NCI-H146 treated with DMSO at 0.1 percent for 48 hours (cell line): ENCODE results near the gene BAIAP2.

Experiments
- DNase-seq: peaks from one replicate; lab custom pipeline; 2025; ENCODE audit not compliant: unreplicated experiment; lab: John Stamatoyannopoulos, UW

Gene BAIAP2

GRCh38 chr17:81102869-81103268 is 67.9 kb downstream of the BAIAP2 start:
- DNase-seq, result no peak

- DNase-seq, result no peak
Measured at GRCh38 chr17:81103379-81103778, 68.4 kb downstream of the BAIAP2 start.

- no peak for DNase-seq
Measured at GRCh38 chr17:81106716-81107115, 71.8 kb downstream of the BAIAP2 start.

- DNase-seq, result no peak
Measured at GRCh38 chr17:81108220-81108619, 73.3 kb downstream of the BAIAP2 start.

- DNase-seq, result no peak
Measured at GRCh38 chr17:81109957-81110356, 75.0 kb downstream of the BAIAP2 start.

DNA sequence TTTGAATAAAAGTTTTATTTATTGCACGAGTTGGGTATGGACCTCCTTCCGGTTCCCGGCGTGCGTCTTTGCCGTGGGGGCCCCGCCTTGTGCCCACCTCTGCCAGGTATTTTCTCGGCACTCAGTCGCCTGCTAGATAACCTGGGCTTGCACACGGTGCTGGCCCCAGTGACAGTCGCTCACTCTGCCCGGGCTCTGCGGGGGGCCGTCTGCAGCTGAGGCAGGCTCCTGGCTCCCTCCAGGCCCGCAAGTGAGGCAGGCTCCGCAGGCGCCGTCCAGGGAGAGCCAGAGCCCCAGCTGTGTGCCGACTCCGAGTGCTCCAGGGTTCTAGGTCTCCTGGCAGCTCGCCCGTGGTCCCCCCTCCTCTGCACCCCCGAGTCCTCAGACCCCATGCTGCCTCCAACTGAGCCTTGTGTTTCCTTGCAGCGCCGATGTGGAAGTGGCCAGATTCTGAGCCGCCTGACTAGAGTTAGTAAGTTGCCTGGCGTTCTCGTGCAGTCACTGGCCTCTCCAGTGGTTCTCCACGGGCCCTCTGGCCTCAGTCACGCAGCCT is 75.6 kb downstream of the BAIAP2 start:
- no peak for DNase-seq

GRCh38 chr17:81111066-81111465 is 76.1 kb downstream of the BAIAP2 start:
- peak; percentile 5 for DNase-seq

GRCh38 chr17:81112450-81112849 is 77.5 kb downstream of the BAIAP2 start:
- no peak for DNase-seq

GRCh38 chr17:81113158-81113724 is 78.3 kb downstream of the BAIAP2 start:
- no peak for DNase-seq

DNA sequence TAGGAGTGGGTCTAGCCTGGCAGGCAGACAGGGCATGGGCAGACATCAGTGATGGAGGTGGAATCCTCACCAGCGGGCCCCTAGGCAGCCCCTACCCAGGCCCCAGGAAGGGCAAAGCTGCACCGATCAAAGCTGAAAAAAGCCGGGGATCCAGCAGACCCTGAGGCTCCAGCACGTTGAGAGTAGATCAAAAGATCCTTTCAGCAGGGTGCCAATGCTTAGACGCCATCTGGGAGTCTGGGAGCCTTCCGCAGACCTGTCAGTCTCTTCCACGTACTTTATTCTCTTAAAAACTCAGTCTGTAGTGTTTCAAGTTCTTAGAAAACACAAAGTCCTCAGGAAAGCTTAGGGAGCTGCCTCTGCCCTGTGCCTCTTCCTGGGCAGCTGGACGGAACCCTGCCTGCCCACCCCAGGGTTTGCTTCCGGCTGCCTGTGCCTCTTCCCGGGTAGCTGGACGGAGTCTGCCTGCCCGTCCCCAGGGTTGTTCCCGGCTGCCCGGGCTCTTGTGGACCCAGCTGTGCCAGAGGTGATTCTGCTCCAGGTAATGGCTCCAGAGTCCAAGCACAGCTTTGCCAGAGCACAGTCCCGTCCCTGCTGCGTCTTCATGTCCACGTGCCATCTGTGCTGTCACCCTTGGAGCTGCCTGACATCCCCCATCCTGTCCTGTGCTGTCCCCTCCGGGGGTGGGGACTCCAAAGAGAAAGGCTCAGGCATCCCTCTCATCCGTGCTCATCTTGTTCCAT is 79.6 kb downstream of the BAIAP2 start:
- DNase-seq, result no peak

DNA sequence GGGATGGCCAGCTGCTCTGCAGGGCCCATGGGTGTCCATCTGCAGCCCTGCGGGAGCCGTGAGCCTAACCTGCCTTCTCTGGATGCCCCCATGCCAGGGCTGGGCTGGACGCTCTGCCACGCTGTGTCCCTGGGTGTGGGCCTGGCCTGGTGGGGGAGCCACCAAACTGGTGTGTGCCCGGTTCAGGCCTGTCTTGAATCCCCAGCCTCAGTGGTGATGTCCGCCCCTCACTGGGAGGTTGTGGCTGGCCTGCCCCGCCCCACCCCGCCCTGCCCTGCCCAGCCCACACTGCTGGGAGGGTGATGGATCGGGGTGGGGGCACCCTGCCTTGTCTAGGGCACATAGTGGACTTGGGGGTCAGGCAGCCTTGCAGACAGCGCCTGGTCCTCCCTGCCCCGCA is 80.3 kb downstream of the BAIAP2 start:
- no peak for DNase-seq

- DNase-seq, result no peak
Measured at GRCh38 chr17:81115749-81116464, 81.0 kb downstream of the BAIAP2 start.

DNA sequence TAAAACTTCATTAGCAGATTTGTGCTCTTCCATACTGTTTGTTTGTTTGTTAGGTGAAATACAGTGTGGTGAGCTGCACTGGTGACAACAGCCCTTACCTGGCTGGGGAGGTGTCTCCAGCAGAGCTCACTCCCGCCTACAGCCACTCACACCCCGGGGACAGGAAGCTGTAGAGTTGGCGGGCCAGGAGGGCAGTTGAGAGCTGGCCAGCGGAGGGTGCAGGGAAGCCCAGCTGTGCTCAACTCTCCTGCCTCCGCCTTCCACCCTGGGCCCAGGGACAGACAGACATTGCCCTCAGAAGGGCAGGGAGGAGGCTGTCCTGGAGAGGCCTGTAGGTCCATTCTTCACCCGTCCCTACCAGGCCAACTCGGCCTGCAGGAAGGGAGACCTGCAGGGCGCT is 81.8 kb downstream of the BAIAP2 start:
- no peak for DNase-seq

DNA sequence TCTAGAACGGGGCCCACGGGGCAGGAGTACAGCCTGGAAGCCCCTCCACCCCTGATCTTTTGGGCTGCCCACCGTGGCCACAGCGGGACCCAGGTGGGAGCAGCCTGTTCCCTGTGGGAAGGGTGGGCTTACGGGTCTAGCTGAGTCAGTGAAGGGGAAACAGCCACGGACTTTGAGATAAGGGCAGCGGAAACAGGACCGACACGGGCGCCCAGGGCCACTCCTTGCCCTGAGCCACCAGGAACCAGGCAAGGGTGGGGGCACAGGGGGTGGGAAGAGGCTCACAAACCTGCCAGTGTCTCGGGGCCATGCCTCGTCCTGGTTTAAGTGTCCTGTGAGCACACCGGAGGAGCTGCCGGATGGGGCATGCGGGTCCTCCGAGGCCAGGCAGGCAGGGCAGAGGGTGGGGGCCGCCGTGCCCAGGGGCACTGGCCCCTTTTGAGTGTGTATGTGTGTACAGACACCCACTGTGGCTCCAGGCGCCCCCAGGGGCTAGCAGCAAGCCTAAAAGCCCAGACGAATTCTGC is 82.8 kb downstream of the BAIAP2 start:
- no peak for DNase-seq

- DNase-seq, result no peak
Measured at GRCh38 chr17:81118308-81119221, 83.6 kb downstream of the BAIAP2 start.

DNA sequence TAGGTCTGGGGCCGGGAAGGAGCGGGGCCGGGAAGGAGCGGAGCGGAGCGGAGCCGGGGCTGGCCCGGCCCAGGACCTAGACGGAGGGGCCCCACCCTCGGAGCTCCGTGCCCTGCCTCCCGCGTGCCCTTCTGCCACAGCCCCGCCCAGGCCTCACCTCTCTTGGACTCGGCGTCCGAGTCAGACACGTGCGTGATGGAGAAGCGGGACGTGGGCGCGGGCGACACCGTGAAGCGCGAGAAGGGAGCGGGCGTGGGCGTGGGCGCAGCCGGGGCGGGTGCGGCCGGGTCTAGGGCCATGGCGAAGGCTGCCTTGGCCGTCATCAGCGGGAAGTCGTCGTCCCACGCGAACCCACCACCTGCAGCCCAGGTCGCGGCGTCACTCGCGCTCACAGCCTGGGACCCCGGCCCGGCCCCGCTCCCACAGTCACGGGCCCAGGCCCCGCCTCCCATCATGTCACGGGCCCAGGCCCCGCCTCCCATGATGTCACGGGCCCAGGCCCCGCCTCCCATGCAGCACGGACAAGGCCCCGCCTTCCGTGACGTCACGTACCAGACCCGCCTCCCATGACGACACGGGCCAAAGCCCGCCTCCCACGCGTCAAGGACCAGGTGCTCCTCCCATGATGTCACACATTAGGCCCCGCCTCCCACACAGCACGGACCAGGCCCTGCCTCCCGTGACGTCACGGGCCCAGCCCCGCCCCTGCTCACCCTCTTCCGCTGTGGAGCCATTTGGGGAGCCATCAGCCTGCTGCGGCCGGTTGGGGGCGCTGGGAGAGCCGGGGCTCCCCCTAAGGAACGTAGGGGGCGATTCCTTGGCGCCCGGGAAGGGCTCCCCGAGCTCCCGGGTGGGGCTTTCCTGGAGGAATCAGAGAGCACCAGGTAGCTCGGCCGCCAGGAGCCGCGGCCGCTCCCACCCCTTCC is 84.5 kb downstream of the BAIAP2 start:
- DNase-seq, result peak; percentile 73

GRCh38 chr17:81120149-81120484 is 85.2 kb downstream of the BAIAP2 start:
- peak; percentile 8 for DNase-seq

DNA sequence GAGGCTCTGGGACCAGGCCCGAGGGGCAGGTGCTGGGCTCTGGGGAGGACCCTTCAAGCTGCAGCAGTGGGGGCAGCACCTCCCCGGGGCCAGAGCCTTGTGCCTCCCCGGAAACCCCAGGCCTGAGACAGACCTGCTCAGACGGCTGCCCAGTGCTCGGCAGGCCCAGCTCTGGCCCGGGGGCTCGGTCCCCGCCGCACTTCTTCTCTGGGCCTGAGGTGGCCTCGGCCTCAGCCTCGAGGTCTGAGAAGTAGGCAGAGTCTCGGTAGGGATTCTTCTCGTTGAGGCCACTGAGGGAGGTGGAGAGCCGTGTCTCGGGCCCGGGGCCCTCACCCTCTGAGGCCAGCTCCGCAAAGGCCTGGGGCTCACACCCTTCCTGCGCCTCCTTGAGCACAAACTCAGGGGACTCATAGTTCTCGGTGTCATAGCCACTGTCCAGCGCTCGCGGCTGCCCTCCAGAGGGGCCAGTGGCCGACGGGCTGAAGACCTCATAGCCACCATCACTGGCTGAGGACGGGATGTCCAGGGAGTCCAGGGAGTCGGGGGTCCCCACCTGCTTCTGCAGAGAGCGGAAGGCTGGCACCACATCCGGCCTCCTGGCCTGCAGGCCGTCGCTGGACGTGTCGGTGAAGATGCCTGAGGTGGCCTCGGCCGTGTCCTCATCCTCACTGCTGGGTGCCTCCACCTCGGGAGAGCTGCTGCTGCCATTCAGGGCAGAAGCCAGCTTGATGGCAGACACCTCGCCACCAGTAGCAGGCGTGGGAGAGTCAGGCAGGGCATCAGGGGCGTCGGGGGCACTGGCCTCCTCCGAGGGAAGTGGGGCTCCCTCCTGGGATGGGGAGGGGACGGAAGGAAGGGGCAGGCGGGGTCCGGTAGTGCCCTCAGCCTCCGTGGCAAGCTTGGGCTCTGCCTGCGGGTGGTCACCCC is 86.0 kb downstream of the BAIAP2 start:
- no peak for DNase-seq
